NCI-H146 treated with DMSO at 0.1 percent for 48 hours (cell line): Measurements from ENCODE around the gene U2AF1L4.

Experiments
- DNase-seq: peaks from one replicate; lab custom pipeline; 2025; ENCODE audit not compliant: unreplicated experiment; lab: John Stamatoyannopoulos, UW

Gene U2AF1L4

GRCh38 chr19:35757749-35758608 lies 12.8 kb upstream of the U2AF1L4 start, which contains the start of gene PROSER3:
Gene PROSER3, plus strand, starts transcription at chr19:35758176. Its CDS starts 40 bp downstream, at chr19:35758216.
- peak; percentile 99 for DNase-seq

- DNase-seq: no peak
Measured at GRCh38 chr19:35757231-35757748, 12.1 kb upstream of the U2AF1L4 start.

GRCh38 chr19:35756377-35757230 lies 11.4 kb upstream of the U2AF1L4 start, which contains the start of gene HSPB6:
Gene HSPB6, minus strand, starts transcription at chr19:35757029. Its CDS starts 21 bp downstream, at chr19:35757008.
- DNase-seq: no peak

DNA sequence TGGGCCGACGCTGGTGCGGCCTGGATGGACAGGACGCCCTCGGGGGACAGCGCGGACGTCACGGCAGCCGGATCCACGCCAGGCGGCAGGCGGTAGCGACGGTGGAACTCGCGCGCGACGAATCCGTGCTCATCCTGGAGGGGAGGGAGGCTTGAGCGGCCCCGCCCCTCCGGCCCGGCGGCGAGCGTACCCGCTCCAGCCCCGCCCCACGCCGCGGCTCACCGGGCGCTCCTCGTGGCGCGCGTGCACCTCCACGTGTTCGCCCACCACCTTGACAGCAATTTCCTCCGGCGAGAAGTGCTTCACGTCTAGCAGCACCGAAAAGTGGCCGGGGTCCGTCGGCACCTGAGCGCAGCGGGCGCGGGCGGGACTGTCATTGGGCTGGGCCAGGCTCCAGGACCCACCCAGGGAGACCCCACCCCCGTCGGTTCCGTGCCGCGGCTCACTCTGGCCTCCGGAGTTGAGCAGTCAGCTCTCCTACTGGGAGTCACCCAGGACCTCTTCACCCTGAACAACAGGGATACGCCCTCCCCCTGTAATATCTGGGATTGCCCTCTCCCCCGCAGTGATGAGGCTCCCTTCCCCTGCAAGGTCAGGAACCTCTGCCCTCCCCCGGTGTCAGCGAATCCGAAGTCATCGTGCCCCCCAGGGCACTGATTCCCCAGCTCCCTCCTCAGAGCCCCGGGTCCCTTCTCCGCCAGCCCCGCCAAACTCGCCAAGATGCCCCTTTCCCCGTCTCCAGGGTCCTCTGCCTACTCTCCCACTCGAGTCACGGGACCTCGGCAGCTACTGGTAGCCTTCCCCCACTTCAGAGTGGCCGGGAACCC lies 10.5 kb upstream of the U2AF1L4 start:
- no peak for DNase-seq

DNA sequence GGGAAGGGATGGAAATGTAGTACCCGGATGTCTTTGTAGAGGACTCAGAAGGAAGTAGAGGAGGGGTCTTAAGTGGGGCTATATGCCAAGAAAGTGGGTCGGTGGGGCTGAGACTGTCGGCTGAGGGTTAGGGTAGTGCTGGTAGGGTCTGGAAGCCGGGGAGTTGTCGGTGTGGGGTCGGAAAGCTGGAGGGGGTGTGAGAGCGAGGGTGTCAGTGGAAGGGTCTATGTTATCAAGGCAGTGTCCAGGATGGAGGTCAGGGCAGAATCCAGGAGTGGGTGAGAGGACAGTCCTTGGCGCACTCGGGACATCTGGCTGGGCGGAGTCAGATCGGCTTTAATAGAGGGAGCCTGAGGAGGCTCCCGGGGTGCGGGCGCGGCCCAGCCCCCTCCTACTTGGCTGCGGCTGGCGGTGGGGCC lies 9.9 kb upstream of the U2AF1L4 start:
- DNase-seq: no peak

- DNase-seq: no peak
Measured at GRCh38 chr19:35754370-35755130, 9.3 kb upstream of the U2AF1L4 start.

- DNase-seq: no peak
Measured at GRCh38 chr19:35753634-35754369, 8.6 kb upstream of the U2AF1L4 start.

GRCh38 chr19:35752746-35753350 lies 7.6 kb upstream of the U2AF1L4 start:
- DNase-seq: no peak

DNA sequence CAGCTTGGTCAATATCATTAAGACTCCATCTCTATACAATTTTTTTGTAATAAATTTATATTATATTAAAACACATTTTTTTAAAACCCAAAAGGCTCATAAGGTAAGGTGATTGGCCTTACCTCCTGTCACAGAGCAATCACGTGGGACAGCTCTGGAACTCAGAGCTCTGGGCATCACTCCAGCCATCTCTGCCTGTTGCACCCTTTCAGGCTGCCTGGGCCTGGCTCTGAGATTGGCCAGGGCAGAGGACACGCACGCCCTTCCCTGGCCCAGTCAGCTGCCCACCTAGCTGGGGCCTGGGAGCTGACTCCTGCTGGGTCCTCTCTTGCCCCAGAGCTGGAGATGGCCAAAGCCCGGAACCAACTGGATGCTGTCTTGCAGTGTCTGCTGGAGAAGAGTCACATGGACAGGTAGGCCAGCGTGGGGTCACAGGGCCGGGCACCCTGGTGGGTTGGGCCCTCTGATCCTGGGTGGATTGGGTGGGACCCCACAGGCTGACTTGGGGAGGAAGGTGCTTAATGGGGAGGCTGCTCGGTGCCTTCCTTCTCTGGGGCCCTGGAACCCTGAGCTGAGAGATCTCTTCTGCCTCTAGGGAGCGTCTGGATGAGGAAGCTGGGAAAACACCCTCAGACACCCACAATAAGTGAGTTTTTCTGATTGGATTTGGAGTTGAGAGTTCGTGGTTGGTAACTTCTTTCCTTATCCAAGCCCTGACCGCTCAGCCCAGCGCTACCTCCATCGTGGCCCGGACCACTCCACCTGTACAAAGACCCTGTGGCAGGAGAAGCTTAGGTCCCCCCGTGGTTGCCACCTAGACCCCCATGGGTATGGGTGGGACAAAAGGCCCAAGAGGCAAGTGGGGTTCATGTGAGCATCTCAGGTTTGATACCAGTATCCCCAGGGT lies 6.9 kb upstream of the U2AF1L4 start:
- no peak for DNase-seq

GRCh38 chr19:35750167-35750566 lies 4.9 kb upstream of the U2AF1L4 start:
- no peak for DNase-seq

- DNase-seq: peak; percentile 99
Measured at GRCh38 chr19:35748106-35749020, 3.1 kb upstream of the U2AF1L4 start, which contains the start of gene LIN37. Gene LIN37, plus strand, starts transcription at chr19:35748576. Its CDS starts 149 bp downstream, at chr19:35748725.

GRCh38 chr19:35746531-35746930 lies 1.3 kb upstream of the U2AF1L4 start:
- DNase-seq: no peak

DNA sequence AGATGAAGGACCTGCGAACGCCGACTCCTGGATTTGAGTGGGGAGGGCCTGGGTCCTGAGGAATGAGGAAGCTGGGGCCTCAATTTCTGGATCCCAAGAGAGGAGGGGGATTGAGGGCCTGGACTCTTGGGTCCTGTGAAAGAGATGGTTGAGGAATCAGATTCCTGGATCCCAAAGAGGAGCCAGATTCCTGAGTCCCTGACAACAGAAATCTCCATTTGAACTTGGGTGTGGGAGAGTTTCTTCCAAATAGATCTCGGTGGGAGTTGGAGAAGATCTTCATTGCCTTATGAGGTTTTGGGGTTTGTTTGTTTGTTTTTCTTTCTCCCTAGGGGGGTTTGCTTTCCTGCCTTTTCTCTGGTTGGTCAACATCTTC lies 857 bp upstream of the U2AF1L4 start:
- no peak for DNase-seq

GRCh38 chr19:35744430-35745327 lies 539 bp downstream of the U2AF1L4 start:
- peak; percentile 94 for DNase-seq

DNA sequence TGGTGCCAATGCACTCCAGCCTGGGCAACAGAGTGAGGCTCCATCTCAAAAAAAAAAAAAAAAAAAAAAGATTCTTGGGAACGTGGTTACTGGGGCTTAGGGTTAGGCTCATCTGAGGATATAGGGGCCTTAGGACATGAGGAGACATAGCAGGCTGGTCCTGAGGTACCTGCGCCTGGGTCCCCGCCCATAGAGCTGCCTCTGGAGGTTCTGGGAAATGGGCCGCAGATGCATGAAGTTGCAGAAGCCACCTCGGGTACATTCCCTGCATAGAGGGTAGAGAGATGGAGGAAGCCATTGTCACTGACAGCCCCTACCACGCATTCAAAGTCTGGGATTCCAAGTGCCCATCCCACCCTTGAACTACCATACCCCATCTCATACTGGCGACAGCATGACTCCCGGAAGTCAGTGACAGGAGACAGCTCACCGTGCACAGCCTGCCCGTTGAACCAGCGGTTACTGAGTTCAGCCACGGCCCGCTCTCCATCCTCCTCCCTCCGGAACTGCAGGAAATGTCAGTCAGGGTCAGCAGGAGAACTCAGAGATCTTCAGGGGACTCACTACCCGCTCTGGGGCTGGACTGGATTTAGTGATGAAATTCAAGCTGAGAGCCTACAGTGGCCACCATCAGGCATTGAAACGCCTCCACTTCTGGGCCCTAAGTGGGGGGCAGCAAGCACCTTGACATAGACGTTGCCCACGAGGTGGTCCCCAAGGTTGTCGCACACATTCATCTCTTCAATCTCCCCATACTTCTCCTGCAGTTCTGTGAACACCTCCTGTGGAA lies 1.4 kb downstream of the U2AF1L4 start:
- DNase-seq: no peak
